ENCODE data around the gene ARHGAP26.
"Not testable (repeated sequence)": the region's sequence is repeated elsewhere in the genome, so short reads cannot be mapped to it uniquely, and the experiment has no call there.

The ARHGAP26 gene

GRCh38 chr5:143068712-143069111 is 298.5 kb downstream of the ARHGAP26 start:
- DNase-seq = no peak

GRCh38 chr5:143071927-143072326 is 301.8 kb downstream of the ARHGAP26 start:
- DNase-seq = no peak

- DNase-seq = no peak
Observed at GRCh38 chr5:143072734-143073133, 302.6 kb downstream of the ARHGAP26 start.

GRCh38 chr5:143073766-143074165 is 303.6 kb downstream of the ARHGAP26 start:
- DNase-seq = no peak

- DNase-seq = no peak
Observed at GRCh38 chr5:143074414-143074996, 304.3 kb downstream of the ARHGAP26 start.

GRCh38 chr5:143076377-143076776 is 306.2 kb downstream of the ARHGAP26 start:
- DNase-seq = no peak

GRCh38 chr5:143077453-143078103 is 307.4 kb downstream of the ARHGAP26 start:
- DNase-seq = no peak

GRCh38 chr5:143078313-143078712 is 308.1 kb downstream of the ARHGAP26 start:
- no peak for DNase-seq

GRCh38 chr5:143078971-143079370 is 308.8 kb downstream of the ARHGAP26 start:
- no peak for DNase-seq

GRCh38 chr5:143080407-143080806 is 310.2 kb downstream of the ARHGAP26 start:
- DNase-seq = no peak

GRCh38 chr5:143080982-143081381 is 310.8 kb downstream of the ARHGAP26 start:
- DNase-seq = no peak

GRCh38 chr5:143083006-143083405 is 312.8 kb downstream of the ARHGAP26 start:
- no peak for DNase-seq

- DNase-seq = no peak
Observed at GRCh38 chr5:143084407-143084806, 314.2 kb downstream of the ARHGAP26 start.

GRCh38 chr5:143085319-143085917 is 315.2 kb downstream of the ARHGAP26 start:
- DNase-seq = no peak

GRCh38 chr5:143086546-143086907 is 316.4 kb downstream of the ARHGAP26 start:
- no peak for DNase-seq

GRCh38 chr5:143086908-143087637 is 316.9 kb downstream of the ARHGAP26 start:
- no peak for DNase-seq

- DNase-seq = not testable (repeated sequence)
Observed at GRCh38 chr5:143088702-143089101, 318.5 kb downstream of the ARHGAP26 start.

GRCh38 chr5:143090044-143090443 is 319.9 kb downstream of the ARHGAP26 start:
- not testable (repeated sequence) for DNase-seq

- DNase-seq = not testable (repeated sequence)
Observed at GRCh38 chr5:143092711-143093451, 322.7 kb downstream of the ARHGAP26 start.

GRCh38 chr5:143093452-143094086 is 323.4 kb downstream of the ARHGAP26 start:
- no peak for DNase-seq

- no peak for DNase-seq
Observed at GRCh38 chr5:143094087-143094521, 323.9 kb downstream of the ARHGAP26 start.

- DNase-seq = not testable (repeated sequence)
Observed at GRCh38 chr5:143094608-143095007, 324.4 kb downstream of the ARHGAP26 start.
